ENCODE results near the gene PRKACA.

PRKACA gene

DNA sequence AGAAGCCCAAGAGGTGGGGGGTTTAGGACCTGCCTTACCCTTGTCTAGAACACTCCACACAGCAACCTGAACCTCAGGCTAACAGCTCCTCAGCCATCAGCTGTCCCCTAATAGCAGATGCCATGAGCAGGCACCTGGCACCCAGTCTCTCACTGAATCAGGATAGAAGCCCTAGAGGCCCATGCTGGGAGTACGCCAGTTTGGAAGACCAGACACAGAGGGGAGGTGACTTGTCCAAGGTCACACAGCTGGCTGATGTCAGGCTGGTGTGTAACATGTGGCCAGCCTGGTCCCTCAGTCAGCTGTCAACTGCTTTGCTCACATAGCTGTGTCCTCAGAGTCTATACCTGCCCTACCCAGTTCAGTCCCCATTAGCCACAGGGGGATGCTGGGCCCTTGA lies 14.3 kb downstream of the PRKACA start:
- no peak overlapping the region for H3K4me3 ChIP-seq (ENCODE audit: low read depth, low read length)
- TF ChIP-seq, protein P1, sequence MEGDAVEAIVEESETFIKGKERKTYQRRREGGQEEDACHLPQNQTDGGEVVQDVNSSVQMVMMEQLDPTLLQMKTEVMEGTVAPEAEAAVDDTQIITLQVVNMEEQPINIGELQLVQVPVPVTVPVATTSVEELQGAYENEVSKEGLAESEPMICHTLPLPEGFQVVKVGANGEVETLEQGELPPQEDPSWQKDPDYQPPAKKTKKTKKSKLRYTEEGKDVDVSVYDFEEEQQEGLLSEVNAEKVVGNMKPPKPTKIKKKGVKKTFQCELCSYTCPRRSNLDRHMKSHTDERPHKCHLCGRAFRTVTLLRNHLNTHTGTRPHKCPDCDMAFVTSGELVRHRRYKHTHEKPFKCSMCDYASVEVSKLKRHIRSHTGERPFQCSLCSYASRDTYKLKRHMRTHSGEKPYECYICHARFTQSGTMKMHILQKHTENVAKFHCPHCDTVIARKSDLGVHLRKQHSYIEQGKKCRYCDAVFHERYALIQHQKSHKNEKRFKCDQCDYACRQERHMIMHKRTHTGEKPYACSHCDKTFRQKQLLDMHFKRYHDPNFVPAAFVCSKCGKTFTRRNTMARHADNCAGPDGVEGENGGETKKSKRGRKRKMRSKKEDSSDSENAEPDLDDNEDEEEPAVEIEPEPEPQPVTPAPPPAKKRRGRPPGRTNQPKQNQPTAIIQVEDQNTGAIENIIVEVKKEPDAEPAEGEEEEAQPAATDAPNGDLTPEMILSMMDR (IDR thresholded peaks at IDR 0.05; ENCODE audit: borderline replicate concordance, insufficient read depth, low read depth, low read length) = no peak

DNA sequence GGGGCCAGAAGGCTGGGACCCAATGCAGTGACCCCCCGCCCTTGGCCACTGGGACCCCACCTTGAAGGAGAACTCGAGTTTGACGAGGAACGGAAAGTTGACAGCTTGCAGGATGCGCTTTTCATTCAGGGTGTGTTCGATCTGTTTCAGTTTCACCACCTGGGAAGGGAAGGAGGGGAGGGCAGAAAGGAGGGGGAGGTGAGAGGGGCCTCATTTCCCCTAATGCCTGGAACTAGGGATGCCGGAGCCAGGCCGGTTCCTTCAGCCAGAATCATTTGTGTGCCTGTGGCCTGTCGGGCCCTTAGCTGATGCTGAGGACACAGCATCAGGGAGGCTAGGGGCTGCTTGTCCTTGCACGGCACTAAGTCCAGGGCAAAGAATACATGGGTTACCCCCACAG lies 14.8 kb downstream of the PRKACA start:
- no peak overlapping the region for H3K4me3 ChIP-seq (ENCODE audit: low read depth, low read length)
- TF ChIP-seq, protein P1 (IDR thresholded peaks at IDR 0.05; ENCODE audit: borderline replicate concordance, insufficient read depth, low read depth, low read length) = no peak

DNA sequence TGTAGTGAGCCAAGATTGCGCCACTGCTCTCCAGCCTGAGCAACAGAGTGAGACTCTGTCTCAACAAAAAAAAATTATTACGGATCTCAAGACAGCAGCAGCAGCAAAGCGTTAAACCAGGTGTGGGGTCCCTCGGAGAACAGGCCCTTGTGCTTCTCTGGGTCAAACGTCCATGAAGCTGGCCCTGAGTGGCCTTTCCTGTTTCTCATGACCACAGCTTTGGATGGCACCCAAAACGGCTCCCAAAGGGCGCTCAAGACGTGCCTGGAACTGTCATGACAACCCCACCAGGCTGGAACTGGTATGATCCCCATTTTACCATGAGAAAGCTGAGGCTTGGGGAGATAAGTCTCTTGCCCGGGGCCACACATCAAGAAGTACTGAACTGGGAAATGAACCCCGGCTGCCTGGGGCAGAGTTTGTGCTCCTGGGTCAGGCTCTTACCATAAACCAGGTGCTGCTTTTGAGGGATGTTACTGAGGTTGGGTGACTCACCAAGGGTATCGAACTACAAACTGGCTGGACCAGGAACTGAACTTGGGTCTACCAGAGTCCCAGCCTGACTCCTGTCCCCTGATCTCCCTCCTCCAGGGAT lies 15.4 kb downstream of the PRKACA start:
- TF ChIP-seq, protein P1 (IDR thresholded peaks at IDR 0.05; ENCODE audit: borderline replicate concordance, insufficient read depth, low read depth, low read length) = no peak
- H3K4me3 ChIP-seq (ENCODE audit: low read depth, low read length) = no peak overlapping the region

DNA sequence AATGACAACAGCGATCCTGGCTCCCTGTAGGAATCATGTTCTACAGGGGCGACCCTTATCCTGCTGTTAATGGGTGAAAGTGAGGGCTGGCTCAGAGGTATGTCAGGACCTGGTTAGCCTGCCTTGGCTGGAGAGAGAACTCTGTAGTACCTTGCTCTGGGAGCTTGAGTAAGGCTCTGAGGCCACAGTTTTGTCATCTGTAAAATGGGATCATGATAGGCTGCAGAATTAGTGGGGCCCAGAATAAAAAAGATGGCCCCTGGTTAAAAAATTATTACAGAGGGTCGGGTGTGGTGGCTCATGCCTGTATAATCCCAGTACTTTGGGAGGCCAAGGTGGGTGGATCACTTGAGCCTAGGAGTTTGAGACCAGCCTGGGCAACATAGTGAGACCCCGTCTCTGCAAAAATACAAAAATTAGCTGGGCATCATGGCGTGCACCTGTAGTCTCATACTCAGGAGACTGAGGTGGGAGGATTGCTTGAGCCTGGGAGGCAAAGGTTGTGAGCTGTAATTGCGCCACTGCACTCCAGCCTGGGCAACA lies 16.5 kb downstream of the PRKACA start:
- TF ChIP-seq, protein P1 (IDR thresholded peaks at IDR 0.05; ENCODE audit: borderline replicate concordance, insufficient read depth, low read depth, low read length) = no peak

DNA sequence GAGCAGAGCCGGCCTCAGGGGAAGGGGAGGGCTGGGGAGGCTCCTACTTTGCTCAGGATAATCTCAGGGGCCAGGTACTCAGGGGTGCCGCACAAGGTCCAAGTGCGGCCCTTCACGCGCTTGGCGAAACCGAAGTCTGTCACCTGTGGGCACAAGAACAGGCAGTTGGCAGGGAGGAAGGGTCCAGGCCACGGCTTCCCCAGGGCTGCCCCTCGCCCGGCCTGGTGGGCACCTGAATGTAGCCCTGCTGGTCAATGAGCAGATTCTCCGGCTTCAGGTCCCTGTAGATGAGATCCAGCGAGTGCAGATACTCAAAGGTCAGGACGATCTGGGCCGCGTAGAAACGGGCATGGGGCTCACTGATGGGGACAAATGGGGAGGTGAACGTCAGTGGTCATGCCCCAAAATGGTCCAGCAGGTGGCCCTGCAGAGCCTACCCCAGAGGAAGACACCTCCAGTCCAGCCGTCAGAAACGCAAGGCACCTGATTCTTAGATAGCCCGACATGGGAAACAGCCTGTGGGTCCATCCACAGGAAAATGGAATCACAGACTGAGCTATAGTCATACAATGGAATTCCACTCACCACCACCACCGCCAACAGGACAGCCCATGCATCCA lies 19.9 kb downstream of the PRKACA start:
- TF ChIP-seq, protein P1 (IDR thresholded peaks at IDR 0.05; ENCODE audit: borderline replicate concordance, insufficient read depth, low read depth, low read length) = no peak
- no peak overlapping the region for H3K4me3 ChIP-seq (ENCODE audit: low read depth, low read length)

More for the DNA sequence above, 16.5 kb downstream of the PRKACA start:
- H3K4me3 ChIP-seq (ENCODE audit: low read depth, low read length) = no peak overlapping the region

DNA sequence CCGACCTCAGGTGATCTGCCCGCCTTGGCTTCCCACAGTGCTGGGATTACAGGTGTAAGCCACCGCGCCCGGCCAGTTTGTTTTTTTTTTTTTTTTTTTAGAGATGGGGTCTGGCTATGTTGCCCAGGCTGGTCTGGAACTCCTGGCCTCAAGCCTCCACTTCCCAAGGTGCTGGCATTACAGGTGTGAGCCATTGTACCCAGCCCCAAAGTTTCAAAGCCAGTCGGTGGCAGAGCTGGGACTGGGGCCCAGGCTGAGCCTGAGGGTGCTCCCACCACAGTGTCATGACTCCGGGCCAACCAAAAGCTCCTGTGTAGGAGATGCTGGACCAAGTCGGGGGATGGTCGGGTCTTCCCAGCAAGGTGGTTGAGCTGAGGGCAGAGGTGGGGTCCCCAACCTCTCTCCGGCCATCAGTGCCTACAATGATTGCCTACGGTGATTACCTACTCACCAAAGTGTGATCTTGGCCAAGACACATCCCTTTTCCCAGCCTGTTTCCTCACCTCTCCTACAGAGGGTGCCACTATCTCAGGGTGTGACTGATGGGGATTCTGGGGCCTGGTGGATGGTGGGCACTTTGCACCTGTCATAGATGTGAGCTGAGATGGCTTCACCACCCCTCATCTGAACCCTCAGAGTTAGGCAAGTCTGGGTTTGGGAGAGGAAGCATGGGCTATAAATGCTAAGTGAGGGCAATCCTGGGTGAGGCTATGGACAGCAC lies 21.1 kb downstream of the PRKACA start:
- no peak overlapping the region for H3K4me3 ChIP-seq (ENCODE audit: low read depth, low read length)
- TF ChIP-seq, protein P1 (IDR thresholded peaks at IDR 0.05; ENCODE audit: borderline replicate concordance, insufficient read depth, low read depth, low read length) = no peak
